SU-DHL-6 (cell line): ENCODE results near the gene NTPCR.

Experiments
- CTCF ChIP-seq: fragments of 200-600 bp; sonication (generic); IDR thresholded peaks from one replicate; pipeline ENCODE4 v1.5.1; 2017; ENCODE audit warnings: antibody characterized with exemption, mild to moderate bottlenecking, low read length, moderate library complexity; ENCODE audit not compliant: insufficient read depth, poor library complexity, severe bottlenecking
- EZH2phosphoT487 ChIP-seq: fragments of 200-600 bp; sonication (generic), shearing (Covaris generic); conservative IDR thresholded peaks from 2 replicates; pipeline ENCODE4 v1.6.1; 2018; ENCODE audit warnings: mild to moderate bottlenecking, antibody characterized with exemption, low read length, moderate library complexity, mixed read lengths

GRCh38 chr1:232984577-232985425, 34.4 kb downstream of the NTPCR start:
- TF ChIP-seq CTCF = no peak
- no peak for TF ChIP-seq EZH2phosphoT487
